HCT116 (cell line): Measurements from ENCODE around the gene TBATA.

Experiments
- CEBPB ChIP-seq: IDR thresholded peaks from 2 replicates; pipeline ENCODE4 v1.6.1; 2012; ENCODE audit warnings: low read depth
- EGR1 ChIP-seq: IDR thresholded peaks from 2 replicates; pipeline ENCODE4 v1.6.1; 2012; ENCODE audit warnings: low read depth
- ELF1 ChIP-seq: IDR thresholded peaks from 2 replicates; pipeline ENCODE4 v1.6.1; 2012; ENCODE audit warnings: low read depth, borderline replicate concordance
- EZH2 ChIP-seq: fragments of 200-600 bp; sonication (generic); IDR thresholded peaks from 2 replicates; pipeline ENCODE4 v1.6.1; 2017; ENCODE audit warnings: antibody characterized with exemption, mixed run types
- EZH2phosphoT487 ChIP-seq: fragments of 200-600 bp; IDR thresholded peaks from 2 replicates; pipeline ENCODE4 v1.6.1; 2018; ENCODE audit warnings: antibody characterized with exemption, borderline replicate concordance
- POLR2A ChIP-seq: IDR thresholded peaks from 2 replicates; pipeline ENCODE4 v1.7.0; 2011; ENCODE audit warnings: borderline replicate concordance; ENCODE audit not compliant: insufficient read depth, insufficient read length; ENCODE audit errors: extremely low read depth
- POLR2AphosphoS5 ChIP-seq: IDR thresholded peaks from 2 replicates; pipeline ENCODE4 v1.6.1; 2011; ENCODE audit warnings: mild to moderate bottlenecking, low read depth, low read length, moderate library complexity
- RAD21 ChIP-seq: IDR thresholded peaks from 2 replicates; pipeline ENCODE4 v1.6.1; 2012; ENCODE audit warnings: low read depth, mild to moderate bottlenecking
- SIN3A ChIP-seq: IDR thresholded peaks from 2 replicates; pipeline ENCODE4 v1.6.1; 2012; ENCODE audit warnings: low read depth
- SP1 ChIP-seq: IDR thresholded peaks from 2 replicates; pipeline ENCODE4 v1.6.1; 2012; ENCODE audit warnings: low read depth
- TCF7L2 ChIP-seq: IDR thresholded peaks from 2 replicates; pipeline ENCODE4 v1.7.0; 2011; ENCODE audit warnings: borderline replicate concordance, inconsistent platforms; ENCODE audit not compliant: insufficient read depth, insufficient read length; ENCODE audit errors: extremely low read depth
- YY1 ChIP-seq: IDR thresholded peaks from 2 replicates; pipeline ENCODE4 v1.6.1; 2011; ENCODE audit warnings: low read length, low read depth, moderate library complexity, mild to moderate bottlenecking; ENCODE audit not compliant: insufficient replicate concordance; ENCODE audit errors: extremely low read depth
- ZNF274 ChIP-seq: fragments of 200-500 bp; sonication (Bioruptor generic); IDR thresholded peaks from 2 replicates; pipeline ENCODE4 v1.6.1; 2014; ENCODE audit warnings: mild to moderate bottlenecking, low read depth, low read length, inconsistent platforms
- TF ChIP-seq, protein P1 (sequence below), 3 experiments: fragments of 200-600 bp in 1 of 3; sonication (generic) in 1 of 3; IDR thresholded peaks in 2 of 3; conservative IDR thresholded peaks in 1 of 3; 2 replicates each; pipeline ENCODE4 v1.5.1; 2012 to 2017; ENCODE audit warnings: low read depth in 2 of 3, low read length in 2 of 3, antibody characterized with exemption in 1 of 3, borderline replicate concordance in 1 of 3, control low read depth in 1 of 3, mild to moderate bottlenecking in 1 of 3, mixed read lengths in 1 of 3, mixed run types in 1 of 3, moderate library complexity in 1 of 3; ENCODE audit not compliant: insufficient read depth in 1 of 3

DNA sequence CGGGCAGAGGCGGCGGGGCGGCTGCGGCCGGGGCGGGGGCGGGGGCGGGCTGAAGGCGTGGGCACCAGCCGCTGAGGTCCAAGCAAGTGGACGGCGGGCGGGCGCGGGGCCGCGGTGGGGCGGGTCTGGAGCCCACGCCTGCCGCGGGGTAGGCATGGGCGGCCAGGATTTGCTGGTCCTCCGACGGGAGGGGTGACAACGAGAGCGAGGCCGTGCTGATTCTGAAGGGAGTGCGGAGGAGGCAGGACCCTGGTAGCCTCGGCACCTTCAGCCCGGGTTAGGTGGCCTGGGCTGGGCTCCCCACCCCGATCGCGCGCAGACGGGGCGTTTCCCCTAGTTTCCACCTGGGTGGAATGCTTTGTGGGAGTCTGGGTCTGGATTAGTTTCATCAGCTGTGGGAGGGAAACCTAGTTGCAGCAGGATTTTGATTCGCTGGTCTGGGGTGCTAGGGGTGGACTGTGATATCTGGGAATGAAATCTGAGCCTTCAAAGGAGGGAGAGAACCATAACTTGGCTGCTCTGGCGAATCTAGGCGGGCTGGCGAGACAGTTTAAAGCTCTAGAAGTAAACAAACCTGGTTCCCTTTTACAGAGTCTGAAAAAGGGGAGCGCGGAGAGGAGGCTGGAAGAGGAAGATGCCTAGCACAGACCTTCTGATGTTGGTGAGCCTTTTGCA, 31.2 kb upstream of the TBATA start:
- TF ChIP-seq, protein P1, sequence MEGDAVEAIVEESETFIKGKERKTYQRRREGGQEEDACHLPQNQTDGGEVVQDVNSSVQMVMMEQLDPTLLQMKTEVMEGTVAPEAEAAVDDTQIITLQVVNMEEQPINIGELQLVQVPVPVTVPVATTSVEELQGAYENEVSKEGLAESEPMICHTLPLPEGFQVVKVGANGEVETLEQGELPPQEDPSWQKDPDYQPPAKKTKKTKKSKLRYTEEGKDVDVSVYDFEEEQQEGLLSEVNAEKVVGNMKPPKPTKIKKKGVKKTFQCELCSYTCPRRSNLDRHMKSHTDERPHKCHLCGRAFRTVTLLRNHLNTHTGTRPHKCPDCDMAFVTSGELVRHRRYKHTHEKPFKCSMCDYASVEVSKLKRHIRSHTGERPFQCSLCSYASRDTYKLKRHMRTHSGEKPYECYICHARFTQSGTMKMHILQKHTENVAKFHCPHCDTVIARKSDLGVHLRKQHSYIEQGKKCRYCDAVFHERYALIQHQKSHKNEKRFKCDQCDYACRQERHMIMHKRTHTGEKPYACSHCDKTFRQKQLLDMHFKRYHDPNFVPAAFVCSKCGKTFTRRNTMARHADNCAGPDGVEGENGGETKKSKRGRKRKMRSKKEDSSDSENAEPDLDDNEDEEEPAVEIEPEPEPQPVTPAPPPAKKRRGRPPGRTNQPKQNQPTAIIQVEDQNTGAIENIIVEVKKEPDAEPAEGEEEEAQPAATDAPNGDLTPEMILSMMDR (IDR thresholded peaks at IDR 0.05 in 2 of 3, conservative IDR thresholded peaks at IDR 0.05 in 1 of 3; ENCODE audit: borderline replicate concordance in 1 of 3, insufficient read depth in 1 of 3, low read depth in 2 of 3, low read length in 2 of 3): no peak
- no peak for TF ChIP-seq EZH2
- peak; percentile 80 for TF ChIP-seq POLR2AphosphoS5
- TF ChIP-seq POLR2A: peak; percentile 45
- no peak for TF ChIP-seq ZNF274
- TF ChIP-seq ELF1: no peak
- no peak for TF ChIP-seq YY1
- peak; percentile 43; the same call in 1 of the 2 replicates for TF ChIP-seq SP1
- peak; percentile 53 for TF ChIP-seq TCF7L2
- TF ChIP-seq EGR1: peak; percentile 49; the same call in 1 of the 2 replicates
- no peak for TF ChIP-seq EZH2phosphoT487
- TF ChIP-seq SIN3A: no peak; the same call in none of the 2 replicates
- TF ChIP-seq CEBPB: peak; percentile 23; the same call in 1 of the 2 replicates
- no peak for TF ChIP-seq RAD21
